Suprapubic skin (tissue), 4 donors: ENCODE data around the gene SLC30A1. TPM values are rescaled to one million over a fixed set of nuclear protein-coding genes. Genes with fewer than 3 reads are reported as not detected.

Experiments used
- DNase-seq, 2 donors: peaks; one replicate each; pipeline ENCODE4 v3.0.0-alpha.2; 2019; ENCODE audit warnings: low spot score in 2 of 2
- H3K27ac ChIP-seq: fragments of 200-600 bp; sonication (generic); one replicate; pipeline ENCODE4 v1.5.1; 2019
- H3K27me3 ChIP-seq: fragments of 200-600 bp; sonication (generic); one replicate; pipeline ENCODE4 v1.5.1; 2019
- H3K36me3 ChIP-seq: fragments of 200-600 bp; sonication (generic); one replicate; pipeline ENCODE4 v1.5.1; 2019
- H3K4me1 ChIP-seq: fragments of 200-600 bp; sonication (generic); one replicate; pipeline ENCODE4 v1.5.1; 2019
- H3K4me3 ChIP-seq: fragments of 200-600 bp; sonication (generic); one replicate; pipeline ENCODE4 v1.5.1; 2019; ENCODE audit warnings: mild to moderate bottlenecking
- H3K9me3 ChIP-seq: fragments of 200-600 bp; sonication (generic); one replicate; pipeline ENCODE4 v1.5.1; 2019
- CTCF ChIP-seq, 2 donors: fragments of 200-600 bp in 1 of 2; fragments of 450-650 bp in 1 of 2; sonication (generic) in 1 of 2; IDR thresholded peaks; one replicate each; pipeline ENCODE4 v1.5.1; 2016 to 2019; ENCODE audit warnings: antibody characterized with exemption in 2 of 2, mild to moderate bottlenecking in 1 of 2, moderate library complexity in 1 of 2
- EP300 ChIP-seq: sonication (generic); formaldehyde crosslinking; IDR thresholded peaks from one replicate; pipeline ENCODE4 v1.6.1; 2017; ENCODE audit warnings: antibody characterized with exemption
- POLR2A ChIP-seq, 2 donors: fragments of 450-650 bp; IDR thresholded peaks; one replicate each; pipeline ENCODE4 v1.6.1; 2017; ENCODE audit warnings: antibody characterized with exemption in 2 of 2, mild to moderate bottlenecking in 2 of 2, moderate library complexity in 2 of 2
- POLR2AphosphoS5 ChIP-seq, 3 donors: sonication (generic); formaldehyde crosslinking; IDR thresholded peaks; one replicate each; pipeline ENCODE4 v1.6.1; 2017; ENCODE audit warnings: antibody characterized with exemption in 3 of 3
- WGBS: methylation state at CpG from one replicate; pipeline ENCODE4 v1.1.5; 2018; 5-methylcytosine and 5-hydroxymethylcytosine counted together
- total RNA-seq, 4 donors: library from RNA; depleted of rRNA; stranded (reverse); fragments of >200 nt; gene quantifications; one replicate each; pipeline ENCODE4 v1.1.0, GENCODE V29; 2016

The SLC30A1 gene
- total RNA-seq, 4 donors from 2014 or later: 8.9 to 42.5 (median 29.8) TPM

DNA sequence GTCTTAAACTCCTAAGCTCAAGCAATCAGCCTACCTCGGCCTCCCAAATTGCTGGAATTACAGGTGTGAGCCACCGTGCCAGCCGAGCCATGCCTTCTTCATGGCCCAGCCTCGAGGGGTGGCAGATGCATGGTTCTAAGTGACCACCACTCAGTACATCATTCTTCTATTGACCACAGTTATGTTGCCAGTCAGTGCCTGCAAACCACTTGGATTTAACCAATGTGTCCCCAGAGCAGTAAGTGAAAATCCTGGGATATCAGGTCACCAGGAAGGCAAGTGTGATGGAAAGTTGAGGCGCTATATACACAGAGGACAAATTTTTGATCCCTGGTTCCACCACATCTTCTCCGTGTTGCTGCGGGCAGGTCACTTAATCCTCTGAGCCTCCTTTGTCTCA is 50.0 kb downstream of the SLC30A1 start:
- no peak overlapping the region for H3K27ac ChIP-seq
- no peak for DNase-seq
- no peaks in the 10 kb centered on the region for H3K9me3 ChIP-seq
- 89% methylated on average over 6 of the region's 7 CpGs for WGBS
- H3K4me3 ChIP-seq: no peak overlapping the region
- peaks cover 25% of the 10 kb centered on the region for H3K4me1 ChIP-seq
- TF ChIP-seq CTCF (IDR thresholded peaks at IDR 0.05) (no peak), EP300 (no peak), POLR2AphosphoS5 (IDR thresholded peaks at IDR 0.05) (no peak), POLR2A (IDR thresholded peaks at IDR 0.05) (no peak)
- no peaks in the 10 kb centered on the region for H3K27me3 ChIP-seq
- H3K36me3 ChIP-seq: no peaks in the 10 kb centered on the region

DNA sequence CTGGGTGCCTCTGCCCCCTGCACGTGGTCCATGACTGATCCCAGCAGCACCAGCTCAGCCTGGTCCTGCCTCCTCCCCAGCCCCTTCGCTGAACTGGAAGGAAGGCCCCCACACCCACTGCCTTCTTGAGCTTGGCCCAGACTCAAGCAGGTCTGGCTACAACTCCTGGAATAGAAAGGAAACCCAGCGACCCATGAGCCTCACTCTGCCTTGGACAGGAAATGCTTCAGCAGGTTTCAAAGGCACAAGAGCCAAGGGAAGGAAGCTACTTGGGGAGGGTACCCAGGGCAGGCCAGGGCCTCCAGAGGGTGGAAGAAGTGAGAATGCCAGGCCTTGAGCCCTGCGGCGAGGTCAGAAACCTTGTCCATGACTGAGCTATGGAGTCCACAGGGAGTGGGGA is 51.1 kb downstream of the SLC30A1 start:
- 55% methylated on average over 5 of the region's 5 CpGs for WGBS
- H3K9me3 ChIP-seq: no peaks in the 10 kb centered on the region
- no peaks in the 10 kb centered on the region for H3K27me3 ChIP-seq
- TF ChIP-seq POLR2A (IDR thresholded peaks at IDR 0.05) (no peak), EP300 (no peak), CTCF (IDR thresholded peaks at IDR 0.05) (no peak), POLR2AphosphoS5 (IDR thresholded peaks at IDR 0.05) (no peak)
- no peak overlapping the region for H3K4me3 ChIP-seq
- no peak overlapping the region for H3K27ac ChIP-seq
- peaks cover 25% of the 10 kb centered on the region for H3K4me1 ChIP-seq
- no peaks in the 10 kb centered on the region for H3K36me3 ChIP-seq
- no peak for DNase-seq

GRCh38 chr1:211527006-211527405 is 52.0 kb downstream of the SLC30A1 start:
- Histone ChIP-seq H3K9me3 (no peaks in the 10 kb centered on the region), H3K27ac (no peak overlapping the region), H3K27me3 (no peaks in the 10 kb centered on the region), H3K4me3 (no peak overlapping the region), H3K4me1 (peaks cover 25% of the 10 kb centered on the region), H3K36me3 (no peaks in the 10 kb centered on the region)
- DNase-seq: no peak
- no peak for TF ChIP-seq CTCF (IDR thresholded peaks at IDR 0.05)
- no peak for TF ChIP-seq POLR2AphosphoS5 (IDR thresholded peaks at IDR 0.05)
- WGBS: 95% methylated on average over 3 of the region's 3 CpGs

DNA sequence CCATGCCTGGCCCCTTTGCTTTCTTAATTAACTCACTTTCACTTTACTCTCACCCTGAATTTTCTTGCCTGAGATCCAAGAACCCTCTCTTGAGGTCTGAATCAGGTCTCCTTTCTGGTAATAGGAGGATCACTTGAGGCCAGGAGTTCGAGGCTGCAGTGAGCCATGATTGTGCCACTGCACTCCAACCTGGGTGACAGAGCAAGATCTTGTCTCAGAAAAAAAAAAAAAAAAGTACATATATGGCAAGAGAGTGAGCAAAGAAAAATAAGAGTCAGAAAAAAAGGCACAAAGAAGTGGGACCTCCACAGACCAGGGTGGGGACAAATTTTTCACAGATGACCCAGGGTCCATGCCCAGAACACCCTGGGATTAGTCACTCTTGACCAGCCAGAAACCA is 52.9 kb downstream of the SLC30A1 start:
- 90% methylated on average over 1 of the region's 1 CpG for WGBS
- H3K27me3 ChIP-seq: no peaks in the 10 kb centered on the region
- H3K9me3 ChIP-seq: no peaks in the 10 kb centered on the region
- peaks cover 25% of the 10 kb centered on the region for H3K4me1 ChIP-seq
- H3K36me3 ChIP-seq: no peaks in the 10 kb centered on the region
- DNase-seq: no peak
- TF ChIP-seq EP300: no peak
- no peak overlapping the region for H3K4me3 ChIP-seq
- H3K27ac ChIP-seq: no peak overlapping the region

DNA sequence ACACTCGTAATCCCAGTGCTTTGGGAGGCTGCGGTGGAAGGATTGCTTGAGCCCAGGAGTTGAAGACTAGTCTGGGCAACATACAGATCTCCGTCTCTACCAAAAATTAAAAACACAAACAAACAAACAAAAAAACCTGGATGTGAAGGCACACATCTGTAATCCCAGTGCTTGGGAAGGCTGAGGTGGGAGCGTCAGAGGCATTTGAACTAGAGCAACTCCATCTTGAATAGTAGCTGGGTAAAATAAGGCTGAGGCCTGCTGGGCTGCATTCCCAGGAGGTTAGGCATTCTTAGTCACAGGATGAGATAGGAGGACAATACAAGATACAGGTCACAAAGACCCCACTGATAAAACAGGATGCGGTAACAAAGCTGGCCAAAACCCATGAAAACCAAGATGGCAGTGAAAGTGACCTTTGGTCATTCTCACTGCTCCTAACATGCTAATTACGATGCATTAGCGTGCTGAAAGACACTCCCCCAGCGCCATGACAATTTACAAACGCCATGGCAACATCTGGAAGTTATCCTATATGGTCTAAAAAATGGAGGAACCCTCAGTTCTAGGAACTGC is 53.8 kb downstream of the SLC30A1 start:
- Histone ChIP-seq H3K9me3 (no peaks in the 10 kb centered on the region), H3K4me1 (peaks cover 24% of the 10 kb centered on the region), H3K27me3 (no peaks in the 10 kb centered on the region), H3K4me3 (no peak overlapping the region), H3K27ac (no peak overlapping the region), H3K36me3 (no peaks in the 10 kb centered on the region)
- no peak for DNase-seq
- 91% methylated on average over 9 of the region's 9 CpGs for WGBS
- TF ChIP-seq EP300 (no peak), CTCF (IDR thresholded peaks at IDR 0.05) (no peak), POLR2A (IDR thresholded peaks at IDR 0.05) (no peak), POLR2AphosphoS5 (IDR thresholded peaks at IDR 0.05) (no peak)

DNA sequence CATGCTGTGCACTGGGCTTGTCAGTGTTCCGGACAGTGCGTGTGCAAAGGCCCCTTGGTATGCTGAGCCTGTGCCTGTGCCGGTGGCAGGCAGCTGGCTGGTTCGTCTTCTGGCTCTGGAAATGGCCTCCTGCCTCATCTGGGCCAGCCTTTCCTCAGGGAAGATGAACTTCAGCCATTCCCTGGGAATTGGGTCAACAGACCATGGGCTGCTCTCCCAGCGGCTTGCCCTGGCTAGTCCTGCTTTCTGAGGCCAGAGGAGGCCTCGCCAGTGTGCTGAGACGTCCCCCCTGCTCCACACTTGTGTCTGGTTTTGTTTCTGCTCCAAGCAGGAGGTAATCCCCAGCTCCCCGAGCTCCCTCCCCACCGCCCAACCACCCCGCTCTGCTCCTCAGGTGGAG is 54.4 kb downstream of the SLC30A1 start:
- Histone ChIP-seq H3K4me1 (peaks cover 18% of the 10 kb centered on the region), H3K4me3 (no peak overlapping the region), H3K27me3 (no peaks in the 10 kb centered on the region), H3K9me3 (no peaks in the 10 kb centered on the region), H3K27ac (no peak overlapping the region), H3K36me3 (no peaks in the 10 kb centered on the region)
- 70% methylated on average over 7 of the region's 10 CpGs for WGBS
- TF ChIP-seq EP300: no peak
- TF ChIP-seq POLR2A (IDR thresholded peaks at IDR 0.05): no peak
- no peak for TF ChIP-seq CTCF (IDR thresholded peaks at IDR 0.05)
- no peak for TF ChIP-seq POLR2AphosphoS5 (IDR thresholded peaks at IDR 0.05)
- DNase-seq: no peak
